Mammary epithelial cell (primary cell): Measurements from ENCODE around the gene DOC2A.

Experiments
- EZH2 ChIP-seq: IDR thresholded peaks from 2 replicates; pipeline ENCODE4 v1.6.1; 2012; ENCODE audit warnings: low read length, inconsistent platforms, borderline replicate concordance
- TF ChIP-seq, protein P1 (sequence below), 2 donors: IDR thresholded peaks in 1 of 2; conservative IDR thresholded peaks in 1 of 2; 2 replicates each; pipeline ENCODE4 v1.5.1; 2011 to 2012; ENCODE audit warnings: inconsistent platforms in 2 of 2, low read length in 2 of 2, mild to moderate bottlenecking in 2 of 2, control low read depth in 1 of 2, low read depth in 1 of 2; ENCODE audit not compliant: insufficient read depth in 1 of 2; ENCODE audit errors: extremely low read depth in 1 of 2

DNA sequence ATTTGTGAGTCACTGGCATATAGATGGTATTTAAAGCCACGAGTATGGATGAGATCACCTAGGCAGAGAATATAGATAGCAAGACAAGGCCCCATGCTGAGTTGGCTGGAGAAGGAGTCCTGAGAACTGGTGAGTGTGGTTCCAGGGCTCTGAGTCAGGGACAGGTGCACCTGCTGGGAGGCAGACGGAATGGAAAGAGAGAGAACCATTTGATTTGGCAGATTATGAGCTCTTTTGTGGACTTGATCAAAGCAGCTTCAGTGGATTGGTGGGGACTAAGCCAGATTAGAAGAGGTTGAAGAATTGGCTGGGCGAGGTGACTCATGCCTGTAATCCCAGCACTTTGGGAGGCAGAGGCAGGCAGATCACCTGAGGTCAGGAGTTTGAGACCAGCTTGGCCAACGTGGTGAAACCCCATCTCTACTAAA, 7.9 kb upstream of the DOC2A start:
- TF ChIP-seq, protein P1, sequence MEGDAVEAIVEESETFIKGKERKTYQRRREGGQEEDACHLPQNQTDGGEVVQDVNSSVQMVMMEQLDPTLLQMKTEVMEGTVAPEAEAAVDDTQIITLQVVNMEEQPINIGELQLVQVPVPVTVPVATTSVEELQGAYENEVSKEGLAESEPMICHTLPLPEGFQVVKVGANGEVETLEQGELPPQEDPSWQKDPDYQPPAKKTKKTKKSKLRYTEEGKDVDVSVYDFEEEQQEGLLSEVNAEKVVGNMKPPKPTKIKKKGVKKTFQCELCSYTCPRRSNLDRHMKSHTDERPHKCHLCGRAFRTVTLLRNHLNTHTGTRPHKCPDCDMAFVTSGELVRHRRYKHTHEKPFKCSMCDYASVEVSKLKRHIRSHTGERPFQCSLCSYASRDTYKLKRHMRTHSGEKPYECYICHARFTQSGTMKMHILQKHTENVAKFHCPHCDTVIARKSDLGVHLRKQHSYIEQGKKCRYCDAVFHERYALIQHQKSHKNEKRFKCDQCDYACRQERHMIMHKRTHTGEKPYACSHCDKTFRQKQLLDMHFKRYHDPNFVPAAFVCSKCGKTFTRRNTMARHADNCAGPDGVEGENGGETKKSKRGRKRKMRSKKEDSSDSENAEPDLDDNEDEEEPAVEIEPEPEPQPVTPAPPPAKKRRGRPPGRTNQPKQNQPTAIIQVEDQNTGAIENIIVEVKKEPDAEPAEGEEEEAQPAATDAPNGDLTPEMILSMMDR (conservative IDR thresholded peaks at IDR 0.05 in 1 of 2, IDR thresholded peaks at IDR 0.05 in 1 of 2; ENCODE audit: extremely low read depth in 1 of 2, insufficient read depth in 1 of 2, low read depth in 1 of 2, low read length in 2 of 2) = no peak
- no peak for TF ChIP-seq EZH2
